NAMALWA (cell line): Measurements from ENCODE around the gene MCTP1.
A peak's percentile ranks its signal among the peaks of the same experiment; 100 is the strongest.

Experiments
- DNase-seq: peaks from one replicate; pipeline ENCODE4 v3.0.0-alpha.2; 2015; ENCODE audit warnings: low spot score

Gene MCTP1

GRCh38 chr5:95114305-95114704 is 170.6 kb downstream of the MCTP1 start:
- no peak for DNase-seq

GRCh38 chr5:95113489-95113888 is 171.4 kb downstream of the MCTP1 start:
- no peak for DNase-seq

GRCh38 chr5:95111141-95111540 is 173.8 kb downstream of the MCTP1 start:
- DNase-seq, result no peak

- peak; percentile 27 for DNase-seq
These were observed 174.8 kb downstream of the MCTP1 start for GRCh38 chr5:95110118-95110517.

DNA sequence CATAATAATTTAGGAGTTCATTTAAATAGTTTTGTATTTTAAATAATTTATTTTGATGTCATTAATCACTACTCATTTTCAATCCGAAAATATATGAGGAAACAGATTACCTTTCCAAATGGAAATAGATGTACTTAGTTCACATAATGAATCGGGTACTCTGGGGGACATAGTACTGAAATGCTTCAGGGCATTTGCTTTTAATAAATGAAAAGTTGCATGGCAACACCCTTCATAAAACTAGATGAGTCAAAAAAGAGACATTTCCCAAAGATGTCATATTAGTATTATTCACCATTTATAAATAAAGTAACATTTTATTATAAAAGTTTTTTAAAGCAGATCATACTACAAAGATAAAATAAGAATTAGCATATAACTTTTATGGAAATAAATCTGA is 177.8 kb downstream of the MCTP1 start:
- no peak for DNase-seq

DNA sequence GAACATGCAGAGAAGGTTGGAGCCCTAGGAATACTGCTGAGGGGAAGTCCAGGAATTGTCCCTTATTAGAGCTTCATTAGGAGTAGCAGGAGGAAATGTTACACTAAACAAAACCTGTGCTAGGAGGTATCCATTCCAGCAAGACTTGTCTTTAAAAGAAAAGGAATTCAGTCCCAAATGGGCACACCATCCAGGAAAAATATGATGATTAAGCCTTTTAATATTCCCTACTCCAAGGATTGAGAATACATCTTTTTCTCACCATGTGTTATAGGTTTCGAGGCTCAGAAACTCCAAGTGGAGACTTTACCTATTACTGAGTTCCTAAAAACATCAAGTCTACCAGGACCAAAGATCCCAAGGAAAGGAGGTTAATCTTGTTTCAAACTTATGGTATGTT is 179.3 kb downstream of the MCTP1 start:
- no peak for DNase-seq

DNA sequence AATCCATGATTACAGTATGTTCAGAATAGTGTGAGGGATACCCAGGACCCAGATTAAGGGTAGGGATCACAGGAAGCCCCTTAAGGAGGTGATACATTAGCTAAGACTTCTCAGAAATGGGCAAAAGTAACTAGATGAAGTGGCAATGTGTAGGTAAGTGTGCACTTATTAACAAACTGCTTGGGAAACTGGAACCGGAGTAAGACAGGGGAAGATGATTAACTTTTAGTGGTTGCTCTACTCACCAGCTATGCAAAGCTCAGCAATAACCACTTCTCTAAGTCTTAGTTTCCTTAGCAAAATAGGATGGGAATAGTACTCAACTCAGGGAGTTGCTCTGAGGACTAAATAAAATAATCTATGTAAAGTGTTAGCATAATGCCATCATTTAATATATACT is 182.2 kb downstream of the MCTP1 start:
- no peak for DNase-seq

- no peak for DNase-seq
These were observed 182.8 kb downstream of the MCTP1 start for GRCh38 chr5:95102080-95102479.

GRCh38 chr5:95100551-95100950 is 184.3 kb downstream of the MCTP1 start:
- DNase-seq, result no peak

GRCh38 chr5:95098012-95098411 is 186.9 kb downstream of the MCTP1 start:
- DNase-seq, result no peak

DNA sequence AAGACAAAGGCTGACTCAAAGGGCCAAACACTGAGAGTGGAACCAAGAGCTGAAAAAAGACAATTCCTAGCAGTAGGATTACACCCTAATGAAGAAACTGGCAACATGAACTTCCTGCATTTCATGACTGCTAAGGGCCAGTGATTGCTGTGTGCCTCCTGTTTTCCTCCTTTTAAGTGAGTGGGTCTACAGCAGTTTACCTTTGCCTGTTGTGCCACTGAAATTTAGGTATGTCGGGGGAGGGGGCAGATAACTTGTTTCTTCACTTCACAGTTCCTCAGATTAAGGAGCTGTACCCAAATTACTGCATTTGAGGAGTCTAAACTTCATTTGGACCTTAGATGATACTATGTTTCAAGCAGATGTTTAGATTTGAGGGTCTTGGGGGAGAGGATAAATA is 191.7 kb downstream of the MCTP1 start:
- no peak for DNase-seq

GRCh38 chr5:95090774-95091173 is 194.1 kb downstream of the MCTP1 start:
- DNase-seq, result no peak

DNA sequence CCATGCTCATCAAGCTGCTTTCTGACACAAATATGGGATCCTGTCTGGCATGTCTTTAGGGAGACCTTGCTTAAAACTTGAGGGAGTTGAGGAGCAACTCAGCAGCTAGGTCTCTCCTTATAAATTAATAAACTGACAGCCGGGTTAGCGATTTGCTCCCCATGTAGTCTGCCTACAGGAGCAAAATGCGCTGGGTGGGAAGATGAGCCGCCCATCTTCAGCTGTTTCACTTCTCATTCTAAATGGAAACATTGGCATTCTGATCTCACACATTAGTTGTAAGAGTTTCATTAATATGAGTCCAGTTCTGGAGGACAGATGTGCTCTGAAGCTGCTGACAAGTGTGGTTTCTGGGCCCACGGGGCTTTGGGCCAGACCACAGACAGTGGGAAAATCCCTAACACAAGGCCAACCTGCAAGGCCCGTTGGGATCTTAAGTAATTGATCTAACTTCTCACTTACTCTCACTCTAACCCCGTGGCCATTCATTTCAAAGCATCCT is 197.0 kb downstream of the MCTP1 start:
- DNase-seq, result no peak

GRCh38 chr5:95086927-95087815 is 197.7 kb downstream of the MCTP1 start:
- no peak for DNase-seq

- no peak for DNase-seq
These were observed 200.1 kb downstream of the MCTP1 start for GRCh38 chr5:95084757-95085156.

- no peak for DNase-seq
These were observed 201.3 kb downstream of the MCTP1 start for GRCh38 chr5:95083606-95084005.

GRCh38 chr5:95081982-95082381 is 202.9 kb downstream of the MCTP1 start:
- DNase-seq, result peak; percentile 45

- DNase-seq, result peak; percentile 90
These were observed 203.4 kb downstream of the MCTP1 start for GRCh38 chr5:95081500-95081960.

DNA sequence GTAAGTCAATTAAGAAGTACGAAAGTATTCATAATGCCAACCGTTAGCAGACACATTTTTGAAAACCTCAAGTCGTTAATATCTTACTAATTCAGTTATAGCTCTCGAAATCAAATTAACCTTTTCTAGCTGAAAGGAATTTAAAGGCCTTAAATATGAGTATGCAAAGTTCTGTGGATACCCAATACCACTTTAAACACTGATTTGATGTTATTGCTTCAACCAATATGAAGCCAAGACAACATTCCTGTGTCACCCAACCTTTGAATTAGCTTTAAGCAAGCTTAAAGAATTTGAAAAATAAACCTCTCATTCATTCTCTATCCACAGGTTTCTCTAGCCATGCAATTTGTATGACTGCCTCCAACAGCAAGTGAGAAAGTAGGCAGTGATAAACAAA is 204.5 kb downstream of the MCTP1 start:
- peak; percentile 37 for DNase-seq

DNA sequence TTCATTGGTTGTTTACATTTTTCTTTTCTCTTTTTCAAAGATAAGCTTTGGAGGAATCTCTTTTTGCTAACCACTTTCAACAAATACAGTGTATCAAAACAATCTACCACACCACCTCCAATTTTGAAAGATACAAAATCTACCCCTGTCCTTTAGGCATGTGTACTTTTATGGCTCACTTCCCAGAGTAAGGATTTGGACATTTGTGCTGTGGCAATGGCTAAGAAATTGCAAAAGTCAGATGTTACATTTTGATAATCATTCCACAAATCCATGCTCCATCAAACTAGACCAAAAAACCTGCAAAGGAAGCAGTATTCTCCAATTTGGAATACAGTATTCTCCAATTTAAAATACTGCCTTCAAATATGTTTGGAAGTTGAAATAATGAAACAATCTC is 204.9 kb downstream of the MCTP1 start:
- DNase-seq, result no peak

GRCh38 chr5:95078868-95079267 is 206.0 kb downstream of the MCTP1 start:
- DNase-seq, result no peak

- no peak for DNase-seq
These were observed 208.3 kb downstream of the MCTP1 start for GRCh38 chr5:95076395-95077185.

GRCh38 chr5:95075111-95075510 is 209.8 kb downstream of the MCTP1 start:
- peak; percentile 30 for DNase-seq
